HG02642 (cell line): Measurements from ENCODE around the gene FTCD.
"Not testable (repeated sequence)": the region's sequence is repeated elsewhere in the genome, so short reads cannot be mapped to it uniquely, and the experiment has no call there.

Source experiments
- ATAC-seq: cut with Tn5 transposase; IDR thresholded peaks from one replicate; pipeline ENCODE4 v1.9.1; 2021; ENCODE audit warnings: mild to moderate bottlenecking; ENCODE audit not compliant: unreplicated experiment, poor library complexity

FTCD gene

GRCh38 chr21:46114963-46115362 is 40.4 kb downstream of the FTCD start:
- no peak for ATAC-seq

GRCh38 chr21:46113497-46114176 is 41.7 kb downstream of the FTCD start:
- no peak for ATAC-seq

- ATAC-seq = no peak
These were observed 42.6 kb downstream of the FTCD start for GRCh38 chr21:46112725-46113215.

GRCh38 chr21:46111857-46112724 is 43.3 kb downstream of the FTCD start:
- no peak for ATAC-seq

GRCh38 chr21:46111193-46111571 is 44.2 kb downstream of the FTCD start:
- ATAC-seq = no peak

- no peak for ATAC-seq
These were observed 44.7 kb downstream of the FTCD start for GRCh38 chr21:46110499-46111192.

GRCh38 chr21:46109313-46110221 is 45.8 kb downstream of the FTCD start:
- no peak for ATAC-seq

GRCh38 chr21:46108827-46109312 is 46.5 kb downstream of the FTCD start:
- ATAC-seq = no peak

- ATAC-seq = not testable (repeated sequence)
These were observed 48.0 kb downstream of the FTCD start for GRCh38 chr21:46107376-46107775.

- ATAC-seq = no peak
These were observed 51.3 kb downstream of the FTCD start for GRCh38 chr21:46104104-46104503.

GRCh38 chr21:46100906-46101305 is 54.5 kb downstream of the FTCD start:
- no peak for ATAC-seq

GRCh38 chr21:46100426-46100825 is 55.0 kb downstream of the FTCD start:
- ATAC-seq = no peak

GRCh38 chr21:46100020-46100419 is 55.4 kb downstream of the FTCD start:
- ATAC-seq = no peak

- no peak for ATAC-seq
These were observed 55.9 kb downstream of the FTCD start for GRCh38 chr21:46099476-46099875.

GRCh38 chr21:46098303-46099141 is 56.9 kb downstream of the FTCD start:
- ATAC-seq = no peak

GRCh38 chr21:46097336-46098293 is 57.8 kb downstream of the FTCD start, which contains the start of gene COL6A2:
Gene COL6A2 (plus strand): TSS chr21:46098112.
- no peak for ATAC-seq

- ATAC-seq = no peak
These were observed 58.6 kb downstream of the FTCD start for GRCh38 chr21:46096596-46097335.
